Activated T-cell treated with anti-CD3 and anti-CD28 coated beads, Interleukin-2, amount 50 U/mL, for 4 hours (primary cell): ENCODE data around the gene ACTG2. TPM values are rescaled to one million over a fixed set of nuclear protein-coding genes. Genes with fewer than 3 reads are reported as not detected.
"Not testable (repeated sequence)": the region's sequence is repeated elsewhere in the genome, so short reads cannot be mapped to it uniquely, and the experiment has no call there.

Experiments used
- ATAC-seq, 2 donors: fragments of 200-7000 bp; cut with Tn5 transposase; one replicate each; pipeline ENCODE4 v1.10.0; 2021
- DNase-seq: peaks from one replicate; pipeline ENCODE4 v3.0.0-alpha.2; 2020
- H3K27me3 Mint-ChIP-seq: one replicate; pipeline ENCODE4 v1.8.0; 2021; ENCODE audit warnings: low read depth, mixed read lengths
- H3K36me3 Mint-ChIP-seq: one replicate; pipeline ENCODE4 v1.8.0; 2022; ENCODE audit warnings: mixed read lengths; ENCODE audit not compliant: insufficient read depth
- H3K4me1 Mint-ChIP-seq: one replicate; pipeline ENCODE4 v1.8.0; 2021; ENCODE audit warnings: low read depth, mixed read lengths
- H3K4me3 Mint-ChIP-seq: one replicate; pipeline ENCODE4 v1.8.0; 2021; ENCODE audit warnings: mild to moderate bottlenecking, moderate library complexity, mixed read lengths
- H3K9me3 Mint-ChIP-seq: one replicate; pipeline ENCODE4 v1.8.0; 2021; ENCODE audit warnings: mixed read lengths
- total RNA-seq, 3 donors: library from RNA; stranded (reverse); gene quantifications; one replicate each; pipeline ENCODE4 v1.2.1, GENCODE V29; 2021

The ACTG2 gene
- total RNA-seq, 3 donors from 2014 or later, result 0.52 to 0.89 (median 0.63) TPM

DNA sequence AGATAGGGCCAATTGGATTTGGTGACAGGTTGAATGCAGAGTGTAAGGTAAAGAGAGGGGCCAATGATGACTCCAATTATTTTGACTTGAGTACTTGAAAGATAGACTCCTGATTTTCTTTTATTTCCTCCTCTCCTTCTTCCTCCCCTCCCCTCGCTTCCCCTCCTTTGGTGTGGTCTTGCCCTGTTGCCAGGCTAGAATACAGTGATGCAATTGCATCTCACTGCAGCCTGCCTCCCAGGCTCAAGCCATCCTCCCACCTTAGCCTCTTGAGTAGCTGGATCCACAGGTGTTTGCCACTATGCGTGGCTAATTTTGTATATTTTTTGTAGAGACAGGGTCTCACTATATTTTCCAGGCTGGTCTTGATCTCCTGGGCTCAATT is 36.1 kb downstream of the ACTG2 start:
- H3K4me1 Mint-ChIP-seq, result peaks cover 70% of the 10 kb centered on the region
- peak overlapping the region; percentile 96 for H3K4me3 Mint-ChIP-seq
- H3K9me3 Mint-ChIP-seq, result no peaks in the 10 kb centered on the region
- peaks cover 37% of the 10 kb centered on the region for H3K36me3 Mint-ChIP-seq
- no peaks in the 10 kb centered on the region for H3K27me3 Mint-ChIP-seq
- DNase-seq (no peak), ATAC-seq (no peak)

DNA sequence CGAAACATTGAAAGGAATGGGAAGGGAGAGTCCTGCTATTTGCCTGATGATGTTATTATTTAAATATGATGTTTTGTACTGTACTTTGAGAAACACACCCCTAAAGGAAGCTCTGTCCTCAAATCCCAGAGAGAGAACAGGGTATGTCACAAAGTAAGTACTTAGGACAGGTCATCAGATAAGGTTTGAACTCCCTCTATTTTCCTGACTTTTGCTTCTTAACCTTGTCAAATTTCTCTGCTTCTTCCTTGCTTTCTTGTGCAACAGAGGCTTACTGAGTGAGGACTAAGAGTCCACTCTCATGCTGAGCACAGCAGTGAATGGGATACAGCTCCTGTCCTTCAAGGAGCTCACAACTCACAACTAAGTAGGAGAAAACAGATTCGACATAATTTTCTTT is 37.6 kb downstream of the ACTG2 start:
- Mint-ChIP-seq H3K36me3 (peaks cover 42% of the 10 kb centered on the region), H3K4me1 (peaks cover 77% of the 10 kb centered on the region), H3K4me3 (no peak overlapping the region), H3K27me3 (no peaks in the 10 kb centered on the region), H3K9me3 (no peaks in the 10 kb centered on the region)
- DNase-seq (no peak), ATAC-seq (no peak)

DNA sequence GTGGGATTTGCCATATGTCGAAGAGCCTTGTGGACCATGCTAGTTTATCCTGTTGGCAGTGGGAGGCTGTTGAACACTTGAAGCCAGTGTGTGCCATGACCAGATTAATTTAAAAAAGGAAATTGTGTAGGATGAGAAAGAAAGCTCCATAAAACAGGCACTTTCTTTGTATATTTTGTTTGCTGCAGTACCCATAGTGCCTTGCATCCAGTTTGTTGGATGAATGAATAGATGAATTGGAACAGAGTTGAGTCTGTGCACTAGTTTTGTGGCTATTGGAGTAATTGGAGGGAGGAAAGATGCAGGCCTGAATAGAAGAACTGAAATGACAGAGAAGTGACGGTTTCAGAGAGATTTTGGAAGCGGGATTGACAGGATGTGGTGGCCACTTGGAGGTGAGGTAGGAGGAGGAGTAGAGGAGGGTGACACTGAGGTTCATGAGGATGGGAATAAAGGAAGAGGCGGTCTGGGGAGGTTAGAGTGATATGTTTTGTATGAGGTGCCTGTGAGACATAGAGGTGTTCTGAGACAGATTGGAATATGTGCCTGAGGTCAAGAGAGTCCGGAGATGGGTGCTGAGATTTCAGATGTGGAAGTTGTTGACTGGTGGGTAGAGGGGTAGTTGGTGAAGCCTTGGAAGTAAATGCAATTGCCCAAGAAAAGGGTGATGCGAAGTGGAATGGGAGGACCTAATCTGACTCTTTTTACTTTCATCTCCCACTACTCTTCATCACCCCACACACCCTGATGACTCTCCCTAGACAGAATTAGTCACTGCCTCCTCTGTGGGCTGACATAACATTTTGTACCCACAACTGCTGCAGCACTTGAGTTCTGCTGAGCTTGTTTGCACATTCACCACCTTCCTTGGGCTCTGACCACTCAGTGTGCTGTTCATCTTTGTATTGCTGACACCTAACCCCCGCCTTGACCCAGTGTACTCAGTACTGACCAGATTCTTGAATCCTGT is 39.0 kb downstream of the ACTG2 start:
- Mint-ChIP-seq H3K4me3 (peak overlapping the region; percentile 15), H3K4me1 (peaks cover 80% of the 10 kb centered on the region), H3K9me3 (no peaks in the 10 kb centered on the region), H3K36me3 (peaks cover 50% of the 10 kb centered on the region), H3K27me3 (no peaks in the 10 kb centered on the region)
- peak; percentile 43 for DNase-seq
- peak; percentile 97 to 98 for ATAC-seq

DNA sequence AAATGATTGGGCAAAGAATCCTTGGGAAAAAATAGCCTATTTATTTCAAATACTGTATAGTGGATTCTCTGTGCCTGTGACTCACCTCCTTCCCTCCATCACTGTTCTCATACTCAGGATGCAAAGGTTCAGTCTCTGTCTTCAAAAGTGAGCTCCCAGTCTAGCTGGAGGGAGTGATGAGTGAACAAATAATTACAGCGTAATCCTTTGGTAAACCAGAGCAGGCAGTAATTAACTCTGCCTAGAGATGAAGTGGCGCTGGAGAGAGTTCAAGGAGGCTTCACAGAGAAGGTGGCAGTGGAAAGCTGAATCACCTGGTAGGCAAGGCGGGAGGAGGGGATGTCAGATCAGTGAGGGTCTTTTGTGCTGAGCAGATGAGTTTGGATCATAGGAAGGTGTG is 40.4 kb downstream of the ACTG2 start:
- H3K27me3 Mint-ChIP-seq, result no peaks in the 10 kb centered on the region
- peaks cover 58% of the 10 kb centered on the region for H3K36me3 Mint-ChIP-seq
- ATAC-seq (no peak), DNase-seq (no peak)
- H3K4me1 Mint-ChIP-seq, result peaks cover 86% of the 10 kb centered on the region
- H3K9me3 Mint-ChIP-seq, result no peaks in the 10 kb centered on the region
- H3K4me3 Mint-ChIP-seq, result peak overlapping the region; percentile 47

DNA sequence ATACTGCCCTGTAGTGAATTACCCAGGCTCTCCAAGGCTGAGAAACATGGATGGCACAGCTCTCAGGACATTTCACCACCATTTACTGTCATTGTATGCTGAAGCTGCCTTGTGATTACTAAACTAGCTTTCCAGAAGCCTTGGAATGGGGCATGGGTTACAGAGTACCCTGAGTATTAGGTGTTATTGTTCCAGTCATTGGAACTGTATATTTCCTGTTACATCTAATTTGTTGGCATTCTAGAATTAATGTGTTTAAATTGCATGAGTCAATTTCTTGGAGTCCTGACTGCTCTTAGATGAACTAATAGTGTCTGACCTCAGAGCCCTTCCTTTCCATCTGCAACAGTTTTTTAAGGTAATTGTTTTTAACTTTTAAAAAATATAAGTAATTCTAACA is 42.8 kb downstream of the ACTG2 start:
- no peak for DNase-seq
- H3K36me3 Mint-ChIP-seq, result peaks cover 49% of the 10 kb centered on the region
- H3K9me3 Mint-ChIP-seq, result no peaks in the 10 kb centered on the region
- peaks cover 89% of the 10 kb centered on the region for H3K4me1 Mint-ChIP-seq
- no peak for ATAC-seq
- H3K4me3 Mint-ChIP-seq, result no peak overlapping the region
- H3K27me3 Mint-ChIP-seq, result no peaks in the 10 kb centered on the region

DNA sequence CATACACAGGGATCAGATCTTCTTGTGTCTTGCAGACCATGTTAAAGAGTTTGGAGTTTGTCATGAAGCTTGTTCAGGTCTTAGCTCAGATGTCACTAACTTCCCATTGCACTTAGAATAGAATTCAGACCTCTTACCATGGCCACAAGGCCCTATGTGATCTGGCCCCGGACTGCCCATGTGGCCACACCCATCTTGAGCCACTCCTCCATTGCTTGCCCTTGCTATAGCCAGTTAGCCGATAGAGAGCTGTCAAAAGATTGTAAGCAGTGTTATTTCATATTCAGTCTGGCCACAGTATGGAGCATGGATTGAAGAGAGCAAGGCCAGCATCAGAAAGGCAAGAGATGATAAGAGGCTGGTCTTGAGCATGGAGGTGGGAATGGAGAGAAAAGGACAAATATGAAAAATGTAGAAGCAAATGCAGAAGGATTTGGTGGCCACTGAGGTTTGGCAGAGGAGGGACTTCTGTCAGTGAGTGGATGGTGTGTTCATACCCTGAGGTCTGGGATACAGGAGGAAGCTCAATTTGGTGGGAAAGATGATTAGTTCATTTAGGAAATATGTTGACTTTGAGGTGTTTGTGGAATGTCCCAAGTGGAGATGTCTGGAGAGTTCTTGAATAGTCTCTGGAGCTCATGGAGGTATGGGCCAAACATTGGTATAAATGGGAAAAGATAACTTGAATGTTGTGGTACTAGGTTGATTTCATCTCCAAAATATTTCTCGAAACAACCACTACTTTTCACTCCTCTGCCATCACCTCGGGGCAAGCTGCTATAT is 44.5 kb downstream of the ACTG2 start:
- no peak for ATAC-seq
- Mint-ChIP-seq H3K4me3 (no peak overlapping the region), H3K36me3 (peaks cover 48% of the 10 kb centered on the region), H3K27me3 (no peaks in the 10 kb centered on the region), H3K4me1 (peaks cover 87% of the 10 kb centered on the region), H3K9me3 (no peaks in the 10 kb centered on the region)
- DNase-seq, result no peak

DNA sequence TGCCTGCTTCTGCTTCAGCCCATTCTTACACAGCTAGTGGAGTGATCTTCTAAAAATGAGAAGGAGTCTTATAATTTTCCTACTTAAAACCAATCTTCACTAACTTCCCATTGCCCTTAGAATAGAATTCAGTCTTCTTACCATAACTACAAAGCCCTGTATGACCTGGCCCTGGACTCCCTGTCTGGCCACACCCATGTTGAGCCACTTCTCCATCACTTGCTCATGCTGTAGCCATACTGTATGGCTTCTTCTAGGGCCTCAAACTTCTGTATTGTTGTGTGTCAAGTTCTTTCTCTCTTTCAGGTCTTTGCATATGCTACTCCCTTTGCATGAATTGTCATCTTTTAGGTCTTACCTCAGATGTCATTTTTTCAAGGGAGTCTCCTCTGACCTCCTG is 45.1 kb downstream of the ACTG2 start:
- ATAC-seq (no peak), DNase-seq (no peak)
- H3K4me1 Mint-ChIP-seq, result peaks cover 87% of the 10 kb centered on the region
- H3K4me3 Mint-ChIP-seq, result no peak overlapping the region
- H3K36me3 Mint-ChIP-seq, result peaks cover 50% of the 10 kb centered on the region
- H3K9me3 Mint-ChIP-seq, result no peaks in the 10 kb centered on the region
- no peaks in the 10 kb centered on the region for H3K27me3 Mint-ChIP-seq

DNA sequence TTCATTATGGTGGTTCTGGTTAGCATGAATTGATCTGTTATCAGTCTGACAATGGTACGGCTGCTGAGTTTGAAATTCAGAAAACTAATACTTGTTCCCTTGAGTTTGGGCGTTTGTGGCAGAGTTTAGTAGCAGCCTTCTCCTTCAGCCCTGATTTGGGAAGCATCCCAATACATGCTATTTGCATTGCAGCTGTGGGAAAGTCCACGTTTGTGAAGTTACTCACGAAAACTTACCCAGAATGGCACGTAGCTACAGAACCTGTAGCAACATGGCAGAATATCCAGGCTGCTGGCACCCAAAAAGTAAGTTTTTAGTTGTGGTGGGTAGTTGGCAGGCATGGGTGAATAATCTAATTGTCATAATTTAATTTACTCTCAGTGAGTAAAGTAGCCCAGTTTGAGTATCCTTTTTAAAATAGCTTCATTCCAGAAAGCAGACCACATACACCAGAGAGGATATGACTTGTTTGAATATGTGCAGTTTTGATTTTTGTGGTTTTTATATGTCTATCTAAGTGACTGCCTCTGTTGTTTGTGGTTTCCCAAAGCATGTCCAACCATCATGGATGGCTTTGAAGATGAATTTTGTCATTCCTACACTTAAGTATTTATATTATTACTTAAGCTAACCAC is 46.0 kb downstream of the ACTG2 start:
- H3K9me3 Mint-ChIP-seq, result no peaks in the 10 kb centered on the region
- H3K27me3 Mint-ChIP-seq, result no peaks in the 10 kb centered on the region
- ATAC-seq (peak; percentile 90 to 93), DNase-seq (no peak)
- peaks cover 83% of the 10 kb centered on the region for H3K4me1 Mint-ChIP-seq
- no peak overlapping the region for H3K4me3 Mint-ChIP-seq
- peaks cover 43% of the 10 kb centered on the region for H3K36me3 Mint-ChIP-seq

DNA sequence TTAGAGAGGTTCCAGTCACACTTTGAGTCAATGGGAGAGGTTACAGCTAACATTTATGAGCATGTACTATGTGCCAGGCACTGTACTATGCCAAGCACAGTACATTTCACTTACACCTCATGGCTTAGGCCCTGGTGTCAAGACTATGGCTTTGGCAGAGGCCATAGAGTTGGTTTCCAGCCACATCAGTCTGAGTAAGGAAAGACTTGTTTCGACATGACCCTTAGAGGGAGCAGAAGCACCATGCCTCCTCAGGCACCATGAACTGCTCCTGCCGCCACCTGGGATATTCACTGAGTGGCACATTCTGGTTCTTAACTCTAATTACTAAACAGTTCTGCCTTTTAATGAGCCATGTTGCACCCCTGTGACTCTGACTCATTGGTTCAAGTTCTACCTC is 46.6 kb downstream of the ACTG2 start:
- DNase-seq, result peak; percentile 30
- no peaks in the 10 kb centered on the region for H3K9me3 Mint-ChIP-seq
- H3K4me3 Mint-ChIP-seq, result no peak overlapping the region
- ATAC-seq, result peak; percentile 47 to 51
- no peaks in the 10 kb centered on the region for H3K27me3 Mint-ChIP-seq
- H3K4me1 Mint-ChIP-seq, result peaks cover 84% of the 10 kb centered on the region
- H3K36me3 Mint-ChIP-seq, result peaks cover 43% of the 10 kb centered on the region

DNA sequence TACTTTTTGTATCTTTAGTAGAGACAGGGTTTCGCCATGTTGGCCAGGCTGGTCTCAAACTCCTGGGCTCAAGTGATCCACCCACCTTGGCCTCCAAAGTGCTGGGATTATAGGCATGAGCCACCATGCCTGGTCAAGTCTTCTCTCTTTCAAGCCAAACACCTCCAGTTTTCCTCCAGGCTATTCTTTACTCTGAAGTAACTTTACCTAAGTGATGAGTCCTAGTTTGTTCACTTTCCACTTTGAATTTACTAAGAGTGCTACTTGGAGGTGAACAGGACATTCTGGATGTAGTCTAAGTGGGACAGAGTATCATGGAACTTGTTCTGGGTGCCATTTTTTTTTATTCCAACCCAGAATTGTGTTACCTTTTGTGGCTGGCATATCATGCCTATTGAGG is 47.3 kb downstream of the ACTG2 start:
- H3K27me3 Mint-ChIP-seq, H3K4me3 Mint-ChIP-seq, H3K9me3 Mint-ChIP-seq, ATAC-seq, DNase-seq: not testable (repeated sequence)
- Mint-ChIP-seq H3K36me3 (peaks cover 48% of the 10 kb centered on the region), H3K4me1 (peaks cover 87% of the 10 kb centered on the region)

DNA sequence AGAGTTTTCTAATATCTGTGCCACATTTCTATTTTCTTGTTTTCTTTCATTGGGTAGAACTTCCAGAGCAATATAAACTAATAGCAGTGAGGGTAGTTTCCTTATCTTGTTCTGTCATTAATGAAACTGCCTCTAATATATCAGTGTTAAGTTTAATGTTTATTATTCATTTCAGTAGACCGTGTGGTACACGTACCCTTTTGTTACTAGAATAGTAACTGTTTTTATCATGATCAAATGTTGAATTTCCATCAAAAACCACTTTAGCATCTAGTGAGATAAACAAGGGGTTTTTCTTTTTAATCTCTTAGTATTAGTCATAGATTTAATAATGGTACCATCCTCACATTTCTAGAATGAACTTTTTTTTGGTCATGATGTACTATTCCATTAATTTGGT is 49.9 kb downstream of the ACTG2 start:
- ATAC-seq (no peak), DNase-seq (no peak)
- H3K4me3 Mint-ChIP-seq, result no peak overlapping the region
- peaks cover 40% of the 10 kb centered on the region for H3K36me3 Mint-ChIP-seq
- peaks cover 86% of the 10 kb centered on the region for H3K4me1 Mint-ChIP-seq
- no peaks in the 10 kb centered on the region for H3K9me3 Mint-ChIP-seq
- no peaks in the 10 kb centered on the region for H3K27me3 Mint-ChIP-seq

DNA sequence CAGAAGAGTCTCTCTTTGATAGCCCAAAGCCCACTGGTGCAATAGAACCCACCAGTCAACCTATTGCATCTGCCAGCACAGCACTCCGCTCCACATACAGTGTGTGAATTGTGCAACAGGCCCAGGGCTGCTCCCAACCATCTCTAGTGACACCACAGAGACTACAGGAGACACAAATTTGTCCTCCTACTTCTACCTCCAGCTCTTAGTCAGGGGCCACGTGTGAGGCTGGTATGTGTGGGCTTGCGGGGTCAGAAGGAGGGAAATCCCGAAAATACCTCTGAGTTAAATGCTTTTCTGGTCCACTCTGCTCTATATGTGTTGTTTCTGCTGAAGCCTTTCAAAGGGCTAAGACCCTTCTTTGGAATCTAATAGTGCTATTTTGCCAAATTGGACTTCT is 51.9 kb downstream of the ACTG2 start:
- ATAC-seq (peak; percentile 76 to 87), DNase-seq (no peak)
- H3K4me1 Mint-ChIP-seq, result peaks cover 84% of the 10 kb centered on the region
- no peaks in the 10 kb centered on the region for H3K27me3 Mint-ChIP-seq
- H3K4me3 Mint-ChIP-seq, result no peak overlapping the region
- no peaks in the 10 kb centered on the region for H3K9me3 Mint-ChIP-seq
- peaks cover 44% of the 10 kb centered on the region for H3K36me3 Mint-ChIP-seq

DNA sequence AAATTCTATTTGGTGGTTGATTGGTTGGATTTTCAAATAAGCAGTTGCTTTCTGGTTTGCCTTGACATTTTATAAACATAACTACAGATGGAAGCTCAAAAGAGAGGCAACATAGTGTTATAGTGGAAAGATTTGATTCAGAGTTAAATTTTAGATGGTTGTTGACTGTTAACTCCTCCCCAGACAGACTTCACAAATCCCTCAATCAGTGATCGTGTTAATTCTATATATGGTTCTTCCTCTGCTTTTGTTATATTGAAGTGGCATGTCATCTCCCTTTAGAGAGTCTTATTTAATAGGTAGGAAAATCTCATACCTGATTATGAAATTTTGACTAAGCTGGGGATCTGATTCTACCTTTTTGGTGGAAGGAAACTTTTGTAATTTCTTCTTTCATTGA is 53.4 kb downstream of the ACTG2 start:
- Mint-ChIP-seq H3K4me3 (no peak overlapping the region), H3K4me1 (peaks cover 85% of the 10 kb centered on the region), H3K36me3 (peaks cover 44% of the 10 kb centered on the region), H3K27me3 (no peaks in the 10 kb centered on the region), H3K9me3 (no peaks in the 10 kb centered on the region)
- no peak for ATAC-seq
- DNase-seq, result no peak

DNA sequence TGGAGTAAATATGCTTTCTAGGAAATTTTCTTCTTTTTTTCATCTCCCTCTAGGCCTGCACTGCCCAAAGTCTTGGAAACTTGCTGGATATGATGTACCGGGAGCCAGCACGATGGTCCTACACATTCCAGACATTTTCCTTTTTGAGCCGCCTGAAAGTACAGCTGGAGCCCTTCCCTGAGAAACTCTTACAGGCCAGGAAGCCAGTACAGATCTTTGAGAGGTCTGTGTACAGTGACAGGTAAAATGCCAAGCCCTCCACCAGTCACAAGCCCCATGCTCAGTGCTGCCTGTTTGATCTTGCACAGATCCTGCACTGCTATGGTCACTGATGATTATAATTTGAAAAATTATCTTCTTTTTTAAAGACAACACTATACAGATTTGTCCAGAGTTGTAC is 53.9 kb downstream of the ACTG2 start:
- no peaks in the 10 kb centered on the region for H3K9me3 Mint-ChIP-seq
- ATAC-seq, result no peak
- no peak for DNase-seq
- no peaks in the 10 kb centered on the region for H3K27me3 Mint-ChIP-seq
- peaks cover 46% of the 10 kb centered on the region for H3K36me3 Mint-ChIP-seq
- H3K4me1 Mint-ChIP-seq, result peaks cover 87% of the 10 kb centered on the region
- H3K4me3 Mint-ChIP-seq, result no peak overlapping the region
